Kidney glomerular epithelial cell (primary cell): Measurements from ENCODE around the gene STRIP1.

Experiments
- DNase-seq: peaks from one replicate; lab custom pipeline; 2025; lab: John Stamatoyannopoulos, UW

STRIP1 gene, protein sequence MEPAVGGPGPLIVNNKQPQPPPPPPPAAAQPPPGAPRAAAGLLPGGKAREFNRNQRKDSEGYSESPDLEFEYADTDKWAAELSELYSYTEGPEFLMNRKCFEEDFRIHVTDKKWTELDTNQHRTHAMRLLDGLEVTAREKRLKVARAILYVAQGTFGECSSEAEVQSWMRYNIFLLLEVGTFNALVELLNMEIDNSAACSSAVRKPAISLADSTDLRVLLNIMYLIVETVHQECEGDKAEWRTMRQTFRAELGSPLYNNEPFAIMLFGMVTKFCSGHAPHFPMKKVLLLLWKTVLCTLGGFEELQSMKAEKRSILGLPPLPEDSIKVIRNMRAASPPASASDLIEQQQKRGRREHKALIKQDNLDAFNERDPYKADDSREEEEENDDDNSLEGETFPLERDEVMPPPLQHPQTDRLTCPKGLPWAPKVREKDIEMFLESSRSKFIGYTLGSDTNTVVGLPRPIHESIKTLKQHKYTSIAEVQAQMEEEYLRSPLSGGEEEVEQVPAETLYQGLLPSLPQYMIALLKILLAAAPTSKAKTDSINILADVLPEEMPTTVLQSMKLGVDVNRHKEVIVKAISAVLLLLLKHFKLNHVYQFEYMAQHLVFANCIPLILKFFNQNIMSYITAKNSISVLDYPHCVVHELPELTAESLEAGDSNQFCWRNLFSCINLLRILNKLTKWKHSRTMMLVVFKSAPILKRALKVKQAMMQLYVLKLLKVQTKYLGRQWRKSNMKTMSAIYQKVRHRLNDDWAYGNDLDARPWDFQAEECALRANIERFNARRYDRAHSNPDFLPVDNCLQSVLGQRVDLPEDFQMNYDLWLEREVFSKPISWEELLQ

DNA sequence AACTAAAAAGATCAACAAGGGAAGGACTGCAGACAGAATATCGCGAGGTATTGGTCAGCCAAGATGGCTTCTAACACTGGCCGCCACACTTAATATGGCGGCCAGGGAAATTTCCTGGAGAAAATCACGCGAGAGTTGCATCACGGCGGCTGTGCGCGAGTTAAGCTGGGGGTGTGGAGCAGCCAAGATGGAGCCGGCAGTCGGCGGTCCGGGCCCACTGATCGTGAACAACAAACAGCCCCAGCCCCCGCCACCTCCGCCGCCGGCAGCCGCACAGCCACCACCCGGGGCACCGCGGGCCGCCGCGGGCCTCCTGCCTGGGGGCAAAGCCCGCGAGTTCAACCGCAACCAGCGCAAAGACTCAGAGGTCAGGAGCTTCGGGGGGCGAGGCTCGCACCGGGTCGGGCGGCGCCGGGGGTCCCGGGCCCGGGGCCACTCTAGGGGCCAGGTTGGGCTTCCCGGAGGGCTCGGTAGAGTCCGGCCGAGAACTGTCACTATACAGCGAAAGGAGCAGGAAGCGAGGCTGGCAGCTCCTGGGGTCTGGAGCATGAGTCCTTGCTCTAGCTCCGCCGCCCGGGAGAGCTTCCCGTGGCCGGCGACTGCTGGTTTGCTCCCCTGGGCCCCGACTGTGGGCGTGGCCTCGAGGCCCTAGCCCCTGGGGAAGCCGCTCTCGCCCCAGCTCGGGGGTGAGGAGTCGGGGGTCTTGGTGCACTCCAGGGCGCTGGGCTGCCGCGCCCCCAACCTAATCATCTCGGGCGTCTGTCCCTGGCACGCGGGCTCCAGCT, at the start of gene STRIP1:
STRIP1 (plus strand) TSS at position 174 of the 785 bp plus-strand sequence; CDS start at position 188, 14 bp downstream.
- peak; percentile 97 for DNase-seq

DNA sequence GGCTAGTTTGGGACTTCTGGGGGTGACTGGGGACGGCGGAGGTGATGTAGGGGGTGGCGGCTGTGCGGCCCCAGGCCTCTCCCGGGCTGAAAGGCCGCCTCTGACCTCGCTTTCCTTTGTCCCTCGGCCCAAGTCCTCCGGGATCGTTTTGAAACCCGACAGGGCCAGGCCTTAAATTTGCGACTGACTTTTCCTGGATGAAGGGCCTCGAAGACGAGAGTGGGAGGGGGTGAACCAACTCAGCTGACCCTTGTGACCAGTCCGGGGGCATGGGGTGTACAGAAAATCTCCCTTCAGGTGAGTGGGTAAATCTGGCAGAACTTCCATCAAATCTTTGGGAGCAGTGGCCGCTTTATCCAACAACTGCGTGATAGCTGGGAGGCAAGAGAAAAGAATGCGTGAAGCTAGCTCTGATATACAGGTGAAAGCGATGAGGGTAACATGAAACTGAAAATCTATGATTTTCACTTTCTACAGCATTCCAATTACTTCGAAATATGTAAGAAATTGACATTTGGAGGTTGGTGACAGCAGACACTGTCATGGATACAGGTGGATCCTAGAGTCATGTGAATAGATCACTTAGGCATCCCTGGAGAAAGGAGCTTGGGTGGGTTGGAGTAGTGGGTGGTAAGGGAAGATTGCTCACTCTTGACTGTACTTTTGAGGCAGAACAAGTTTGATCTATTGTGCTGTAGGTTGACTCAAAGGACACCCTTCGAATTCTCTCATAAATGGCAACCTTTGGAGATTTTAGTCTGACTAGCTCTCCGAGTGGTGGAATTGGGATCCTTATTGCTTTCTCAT, 49.0 kb upstream of the STRIP1 start:
- DNase-seq, result no peak

DNA sequence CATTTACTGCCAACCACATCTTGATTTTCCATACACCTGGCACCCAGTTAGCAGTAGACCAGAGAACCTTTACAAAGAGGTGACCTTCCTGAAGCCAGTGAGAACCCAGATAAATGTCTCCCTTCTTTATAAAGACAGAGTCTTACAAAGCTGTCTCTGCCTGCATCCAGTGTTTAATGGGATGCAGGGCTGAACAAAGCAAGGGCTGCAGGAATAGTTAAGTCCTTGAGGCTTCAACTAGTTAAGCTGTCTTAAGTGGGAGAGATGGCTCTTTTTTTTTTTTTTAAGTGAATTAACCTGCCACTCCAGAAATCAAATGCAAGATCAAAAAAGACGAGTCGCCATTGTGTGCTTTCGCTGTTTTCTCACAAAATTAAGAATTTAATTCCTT, 48.4 kb upstream of the STRIP1 start:
- DNase-seq, result no peak

DNA sequence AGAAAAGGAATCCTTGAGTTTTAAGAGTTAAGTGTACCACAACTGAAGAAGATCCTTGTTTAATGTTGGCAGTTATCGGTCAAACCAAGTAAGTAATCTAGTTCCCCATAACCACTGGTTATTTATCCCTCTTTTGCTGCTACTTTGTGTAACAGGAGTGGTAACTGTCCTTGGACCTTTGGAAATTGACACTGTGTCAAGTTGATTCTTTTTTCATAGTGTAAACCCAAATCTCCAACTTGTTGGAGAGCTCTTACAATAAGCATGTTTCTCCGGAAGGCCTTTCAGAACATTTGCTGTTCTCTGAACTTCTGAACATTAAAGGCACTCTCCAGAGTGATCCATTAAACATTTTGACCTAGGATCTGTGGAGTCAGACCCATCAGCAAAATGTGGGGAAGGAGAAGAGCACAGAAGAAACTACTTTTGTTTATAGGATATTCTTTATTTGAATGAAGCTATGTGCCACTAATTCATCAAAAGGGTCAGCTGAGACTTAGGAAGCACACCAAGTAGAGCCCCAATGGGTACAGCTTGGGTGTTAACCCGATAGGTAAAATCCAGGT, 46.0 kb upstream of the STRIP1 start:
- DNase-seq, result no peak

DNA sequence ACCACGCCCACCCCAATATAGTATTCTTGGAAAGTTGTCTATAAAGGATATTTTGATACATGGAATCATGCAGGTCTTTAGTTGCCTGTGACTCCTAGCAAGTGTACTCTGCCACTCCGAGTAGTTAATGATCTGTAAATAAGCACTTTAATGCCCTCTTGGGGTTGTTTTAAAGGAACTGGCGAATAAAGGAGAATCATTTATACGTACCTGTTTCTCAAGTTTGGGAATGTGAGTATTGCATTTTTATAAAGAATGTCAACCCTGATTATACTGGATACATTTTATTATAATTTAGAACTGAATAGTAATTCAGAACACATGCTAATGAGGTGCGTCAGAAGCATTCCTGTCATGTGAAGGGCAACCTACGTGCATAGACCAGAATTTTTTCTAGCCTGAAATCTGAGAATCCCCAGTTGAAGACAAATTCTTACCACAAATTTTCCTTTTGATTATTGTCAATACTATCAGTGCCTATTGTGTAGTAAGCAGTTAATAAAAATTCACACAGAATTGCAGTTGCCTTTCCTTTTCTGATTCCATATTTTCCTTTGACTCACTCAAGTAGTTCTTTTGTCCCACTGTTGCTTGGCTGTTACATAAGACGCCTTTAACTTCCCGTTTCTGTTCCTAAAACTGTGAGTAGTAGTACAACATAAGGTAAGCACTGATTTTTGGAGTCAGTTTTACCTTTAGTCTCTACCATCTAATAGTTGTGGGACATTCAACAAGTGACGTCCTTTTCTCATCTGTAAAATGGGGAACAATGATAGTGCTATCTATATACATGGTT, 44.7 kb upstream of the STRIP1 start:
- DNase-seq, result no peak

DNA sequence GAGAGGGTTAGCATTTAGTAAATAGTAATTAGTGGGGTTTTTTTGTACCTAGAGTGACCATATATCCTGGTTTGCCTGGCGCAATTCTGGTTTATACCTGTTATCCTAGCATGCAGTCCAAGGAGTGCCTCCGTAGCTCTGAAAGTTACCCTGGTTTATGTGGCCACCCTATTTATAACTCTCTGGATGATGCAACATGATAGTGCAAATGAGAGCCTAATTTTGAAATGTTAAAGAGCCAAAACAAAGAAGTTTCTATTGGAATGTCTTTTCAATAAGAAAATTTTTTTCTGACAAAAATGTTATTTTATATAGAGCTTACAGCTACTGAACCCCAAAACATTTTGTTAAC, 44.1 kb upstream of the STRIP1 start:
- no peak for DNase-seq

DNA sequence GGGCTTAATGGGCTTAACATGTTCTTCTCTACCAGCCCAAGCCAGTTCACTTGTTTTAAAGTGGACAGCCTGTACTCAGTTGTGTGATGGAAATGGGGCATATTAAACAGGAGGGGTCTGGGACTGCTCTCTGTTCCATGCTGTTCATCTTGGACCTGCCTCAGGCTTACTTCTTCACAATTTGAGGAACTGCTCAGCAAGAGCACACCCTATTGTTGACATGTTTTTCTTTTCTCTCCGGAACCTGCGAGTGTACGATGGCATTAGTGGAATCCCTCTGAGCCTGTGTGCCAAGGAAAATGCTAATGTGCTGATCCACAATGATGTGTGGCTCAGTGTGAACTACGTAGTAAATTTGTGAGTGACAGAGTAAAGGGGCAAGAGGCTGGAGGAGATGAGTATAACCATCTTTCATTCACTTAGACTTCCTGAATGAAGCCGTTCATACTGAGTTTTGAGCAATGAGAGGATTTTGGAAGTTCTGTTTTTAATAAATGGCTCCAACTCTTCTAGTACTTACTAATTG, 43.0 kb upstream of the STRIP1 start:
- DNase-seq, result no peak

DNA sequence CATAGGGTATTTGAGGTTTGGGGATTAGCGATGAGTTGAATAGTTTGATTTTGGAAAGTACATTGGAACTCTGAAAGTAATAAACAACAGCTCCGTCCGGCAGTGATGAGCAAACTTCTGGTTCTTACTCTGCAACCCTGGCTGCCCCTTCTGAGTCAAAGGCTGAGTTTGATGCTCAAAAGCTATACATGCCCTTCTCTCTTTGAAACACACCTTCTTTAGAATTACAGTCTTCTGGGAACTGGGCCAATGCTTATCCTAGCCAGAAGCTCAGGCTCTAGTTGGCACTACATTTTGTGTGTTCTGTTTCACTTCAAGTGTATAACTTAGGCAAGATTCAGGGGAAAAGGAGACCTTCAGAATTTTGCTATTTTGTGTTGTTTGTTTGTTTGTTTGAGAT, 40.5 kb upstream of the STRIP1 start:
- DNase-seq, result no peak

DNA sequence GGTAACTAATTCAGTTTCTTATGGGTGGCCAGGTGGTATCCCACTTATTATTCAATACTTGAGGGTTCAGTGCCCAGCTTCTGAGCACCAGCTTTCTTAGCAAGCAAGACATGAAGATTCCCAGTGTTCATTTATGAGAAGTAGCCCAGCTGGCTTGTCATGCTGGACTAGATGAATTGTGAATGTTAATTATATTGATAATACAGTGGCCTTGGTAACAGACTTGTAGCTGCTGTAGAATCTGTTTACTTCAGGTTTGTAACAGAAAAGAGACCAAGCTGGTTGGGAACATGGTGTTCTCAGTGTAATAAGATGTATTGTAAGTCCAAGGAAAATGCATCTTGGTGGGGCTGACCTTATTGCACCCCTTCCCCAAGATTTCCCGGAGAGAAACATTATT, 39.8 kb upstream of the STRIP1 start:
- DNase-seq, result no peak

DNA sequence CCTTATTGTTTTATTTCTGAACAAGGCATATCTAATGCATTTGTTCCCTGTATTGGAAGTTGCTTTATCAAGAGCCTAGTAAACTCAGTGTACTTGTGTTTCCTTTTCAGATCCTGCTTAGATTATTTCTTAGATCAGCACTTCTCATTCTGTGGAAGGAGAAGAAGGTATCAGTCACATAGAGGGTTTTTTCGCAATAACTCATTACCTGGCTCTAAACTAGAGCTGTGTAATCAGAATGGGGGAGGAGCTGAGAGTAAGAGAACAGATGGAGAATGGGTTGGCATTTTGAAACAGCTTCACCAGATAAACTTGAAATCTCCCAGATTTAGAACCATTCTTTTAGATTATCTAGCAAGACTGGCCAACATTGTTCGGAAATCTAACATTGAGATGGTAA, 38.9 kb upstream of the STRIP1 start:
- no peak for DNase-seq

DNA sequence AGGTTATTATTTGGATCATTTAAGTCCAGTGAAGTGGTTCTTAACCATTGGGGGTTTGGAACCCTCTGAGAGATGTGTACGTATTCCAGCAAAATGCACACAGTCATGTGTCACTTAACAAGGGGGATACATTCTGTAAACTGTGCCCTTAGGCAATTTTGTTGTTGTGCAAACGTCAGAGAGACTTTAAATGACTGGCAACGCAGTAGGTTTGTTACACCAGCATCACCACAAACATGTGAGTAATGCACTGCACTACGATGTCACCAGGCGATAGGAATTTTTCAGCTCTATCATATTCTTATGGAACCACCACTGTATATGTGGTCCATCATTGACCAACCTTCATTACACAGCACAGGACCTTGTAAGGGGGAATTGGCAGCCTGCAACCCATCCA, 37.9 kb upstream of the STRIP1 start:
- DNase-seq, result no peak

DNA sequence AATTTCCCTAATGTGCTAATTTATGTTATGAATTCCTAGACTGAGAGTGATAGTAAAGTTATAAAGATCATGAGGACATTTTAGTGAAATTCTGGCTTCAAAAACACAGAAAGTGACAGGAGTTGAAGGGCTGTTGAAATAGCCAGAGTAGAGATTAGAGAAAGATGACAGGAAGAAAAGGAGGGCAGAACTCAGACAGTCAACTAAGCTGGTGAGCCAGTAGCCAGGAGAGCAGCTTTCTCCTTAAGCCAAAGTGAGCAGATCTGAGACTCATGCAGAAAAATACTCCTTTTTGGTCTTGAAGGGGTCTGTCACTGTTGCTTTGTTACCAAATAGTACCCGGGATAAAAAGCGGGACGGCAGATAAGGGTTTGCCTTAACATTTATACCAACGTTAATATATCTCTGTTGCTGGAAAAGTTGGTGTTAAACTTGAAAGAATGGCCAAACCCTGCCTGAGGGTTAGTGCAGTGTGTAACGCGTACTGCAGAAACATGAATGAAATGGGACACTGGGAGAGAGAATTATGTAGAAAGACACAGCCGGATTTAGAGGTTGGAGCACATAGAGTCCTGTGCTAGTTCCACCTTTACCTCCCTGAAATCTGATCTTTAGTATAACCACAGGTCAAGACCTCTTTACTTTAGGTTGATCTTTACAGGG, 37.1 kb upstream of the STRIP1 start:
- DNase-seq, result no peak

DNA sequence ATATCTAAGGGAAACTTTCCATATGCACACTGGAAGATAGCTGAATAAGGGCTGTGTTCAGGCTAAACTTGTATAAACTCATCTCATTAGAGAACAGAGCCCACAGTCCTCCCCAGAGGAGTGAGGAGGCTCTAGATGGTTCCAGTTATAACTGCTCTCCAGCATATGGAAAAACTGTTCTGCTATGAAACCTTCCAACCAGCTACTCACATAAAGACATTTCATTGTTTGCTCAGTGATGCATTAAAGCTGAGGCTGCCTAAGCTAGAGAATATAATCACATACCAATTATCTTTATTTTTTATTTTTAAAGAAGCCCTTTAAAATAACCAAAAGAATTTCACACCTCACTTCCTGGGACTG, 36.6 kb upstream of the STRIP1 start:
- DNase-seq, result no peak

DNA sequence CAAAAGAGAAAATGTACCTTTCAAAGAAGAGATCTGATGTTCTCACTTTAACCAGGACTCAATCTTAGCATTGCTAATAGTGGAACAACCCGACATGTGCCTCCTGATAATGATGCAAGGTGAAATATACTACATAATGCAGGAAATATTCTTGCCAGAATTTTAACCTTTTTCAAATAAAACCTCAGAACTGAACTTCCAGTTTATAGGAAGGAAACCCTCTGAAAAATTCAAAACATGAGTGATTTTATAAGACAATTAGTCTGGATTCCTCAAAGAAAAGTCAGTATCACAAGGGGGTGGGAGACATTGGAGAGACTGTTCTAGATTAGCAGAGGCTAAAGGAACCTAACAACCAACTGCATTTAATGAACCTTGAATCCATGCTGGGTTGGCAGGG, 31.7 kb upstream of the STRIP1 start:
- DNase-seq, result no peak

DNA sequence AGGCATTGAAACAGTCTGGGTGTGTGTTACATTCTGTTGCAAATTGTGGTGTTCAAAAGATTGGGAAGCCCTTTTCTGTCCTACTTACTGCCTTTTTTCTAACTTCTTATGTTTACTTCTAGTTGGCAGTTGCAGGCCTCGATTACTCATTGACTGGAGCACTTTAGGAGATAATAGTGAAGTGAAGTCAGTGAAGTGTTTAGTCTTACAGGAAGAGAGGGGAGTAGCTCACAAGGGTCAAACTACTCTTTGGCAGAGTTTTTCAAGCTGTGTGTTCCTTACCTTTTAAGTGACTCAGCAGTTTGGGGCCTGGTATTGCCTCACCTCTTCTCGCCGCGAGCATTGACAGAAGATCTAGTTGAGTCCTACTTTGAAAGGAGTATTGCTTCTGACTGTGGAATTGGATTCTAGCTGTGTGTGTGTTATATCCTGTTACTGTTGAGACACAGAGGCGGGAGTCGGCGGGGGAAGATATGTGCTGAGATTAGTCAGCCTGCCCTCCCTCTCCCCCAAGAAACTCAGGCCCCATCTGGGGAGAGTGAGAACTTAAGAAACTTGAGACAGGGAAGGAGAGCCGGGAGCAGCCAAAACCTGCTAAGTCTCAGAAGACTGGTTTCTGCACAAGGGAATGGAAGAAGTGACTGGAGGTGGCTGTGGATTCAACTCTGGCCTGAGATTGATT, 30.5 kb upstream of the STRIP1 start:
- DNase-seq, result peak; percentile 96

DNA sequence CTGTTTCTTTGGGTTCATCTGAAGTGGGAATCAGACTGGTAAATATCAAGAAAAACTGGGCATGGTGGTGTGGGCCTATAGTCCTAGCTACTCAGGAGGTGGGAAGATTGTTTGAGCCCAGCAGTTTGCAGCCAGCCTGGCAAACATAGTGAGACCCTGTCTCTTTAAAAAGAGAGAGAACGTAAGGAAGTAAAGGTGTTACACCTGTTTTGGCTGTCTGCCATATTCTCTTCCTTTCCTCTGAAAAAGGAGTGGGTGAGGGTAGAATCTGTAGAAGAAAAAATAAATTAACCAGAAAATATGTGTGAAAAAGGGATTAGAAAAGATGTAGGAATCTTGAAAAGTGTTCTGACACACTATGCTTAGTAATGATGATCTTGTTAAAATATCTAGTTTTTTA, 29.8 kb upstream of the STRIP1 start:
- no peak for DNase-seq

DNA sequence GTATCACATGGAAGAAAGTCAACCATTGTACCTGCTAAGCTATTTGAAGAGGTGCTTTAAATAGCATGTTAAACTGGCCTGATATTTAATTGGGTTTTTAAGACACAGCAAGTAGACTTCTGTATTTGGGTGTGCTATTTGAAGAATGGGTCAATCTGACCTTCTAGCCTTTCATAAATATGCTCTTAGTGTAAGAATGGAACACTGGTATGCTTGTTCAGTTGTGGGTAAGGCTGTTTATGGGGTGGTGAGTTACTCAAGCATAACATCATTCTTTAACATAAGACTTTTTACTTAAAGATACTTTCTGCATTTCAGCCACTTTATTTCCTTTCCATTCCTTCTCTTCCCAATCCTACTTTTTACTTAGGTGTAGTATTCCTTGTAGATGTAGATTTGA, 28.5 kb upstream of the STRIP1 start:
- DNase-seq, result no peak

DNA sequence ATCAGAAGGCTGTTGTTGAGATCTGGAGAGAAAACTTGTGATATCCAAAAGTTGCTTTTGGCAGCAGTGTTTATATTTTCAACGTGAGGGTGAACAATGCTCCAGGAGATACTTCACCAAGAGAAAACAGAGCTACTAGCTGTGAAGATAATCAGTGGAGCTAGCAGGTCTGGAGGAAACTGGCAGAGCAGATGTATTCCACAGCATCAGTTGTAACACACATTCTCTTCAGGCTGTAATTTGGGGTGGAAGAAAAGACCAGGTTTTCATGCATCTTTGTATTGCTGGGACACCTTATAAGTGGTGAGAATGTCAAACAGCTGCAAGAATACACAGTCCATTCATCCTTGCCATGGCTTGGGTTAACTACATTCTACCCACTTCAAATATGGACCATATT, 27.9 kb upstream of the STRIP1 start:
- no peak for DNase-seq
